ENCODE measurements around the gene LRRC3B. TPM values are rescaled to one million over a fixed set of nuclear protein-coding genes. Genes with fewer than 3 reads are reported as not detected.

The LRRC3B gene
- total and polyA plus RNA-seq, 4 donors: 0.02 to 0.37 TPM; not detected in 2

- no peak overlapping the region for H3K4me3 ChIP-seq
- no peak overlapping the region for H3K27ac ChIP-seq (ENCODE audit: low read depth in 1 of 2, low read length in 1 of 2)
- 65 to 74% methylated on average over 2 of the region's 2 CpGs for WGBS, 2 donors
- no peak overlapping the region for H3K9ac ChIP-seq (ENCODE audit: insufficient read depth in 1 of 2, low read length in 2 of 2)
- no peaks in the 10 kb centered on the region for H3K4me1 ChIP-seq (ENCODE audit: control insufficient read depth in 5 of 5, insufficient read depth in 5 of 5, low read length in 5 of 5)
- no peaks in the 10 kb centered on the region for H3K9me3 ChIP-seq (ENCODE audit: control insufficient read depth in 4 of 4, insufficient read depth in 3 of 4, low read length in 3 of 4)
- TF ChIP-seq CTCF (IDR thresholded peaks at IDR 0.05; ENCODE audit: control extremely low read depth, extremely low read depth): no peak
- no peaks in the 10 kb centered on the region for H3K36me3 ChIP-seq (ENCODE audit: control insufficient read depth in 4 of 4, insufficient read depth in 4 of 4, low read length in 4 of 4)
- ATAC-seq (ENCODE audit: insufficient read depth, low FRiP score) (no peak), DNase-seq (no peak)
- H3K27me3 ChIP-seq (ENCODE audit: control insufficient read depth in 3 of 3, insufficient read depth in 3 of 3, low read length in 2 of 3): no peaks in the 10 kb centered on the region
Observed at GRCh38 chr3:26699553-26699952, 77.0 kb downstream of the LRRC3B start.

DNA sequence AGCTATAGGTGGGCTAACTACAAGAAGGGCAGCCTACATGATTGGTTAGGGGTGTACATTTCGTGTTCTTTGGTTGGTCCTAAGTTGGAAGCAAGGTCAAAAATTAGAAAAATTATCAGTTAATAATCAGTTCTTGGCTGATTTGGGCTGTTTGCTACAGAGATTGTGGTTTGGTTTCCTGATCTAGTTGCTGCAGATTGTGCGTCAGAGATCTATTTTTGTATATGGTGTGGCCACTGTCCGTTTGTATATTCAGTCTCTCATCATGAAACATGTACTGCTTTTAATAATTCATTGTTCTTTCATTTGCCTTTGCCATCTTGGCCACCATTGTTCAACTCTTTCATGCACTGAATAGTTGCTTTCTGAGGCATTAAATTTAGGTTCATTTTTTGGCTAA lies 80.9 kb downstream of the LRRC3B start:
- H3K4me1 ChIP-seq (ENCODE audit: control insufficient read depth in 5 of 5, insufficient read depth in 5 of 5, low read length in 5 of 5): peaks cover 0 to 11% (median 0%) of the 10 kb centered on the region in 5 donors
- H3K9ac ChIP-seq (ENCODE audit: insufficient read depth in 1 of 2, low read length in 2 of 2): no peak overlapping the region
- no peaks in the 10 kb centered on the region for H3K36me3 ChIP-seq (ENCODE audit: control insufficient read depth in 4 of 4, insufficient read depth in 4 of 4, low read length in 4 of 4)
- no peak overlapping the region for H3K27ac ChIP-seq (ENCODE audit: low read depth in 1 of 2, low read length in 1 of 2)
- TF ChIP-seq CTCF (IDR thresholded peaks at IDR 0.05; ENCODE audit: control extremely low read depth, extremely low read depth): no peak
- WGBS, 2 donors: 62 to 74% methylated on average over 3 of the region's 3 CpGs
- H3K27me3 ChIP-seq (ENCODE audit: control insufficient read depth in 3 of 3, insufficient read depth in 3 of 3, low read length in 2 of 3): no peaks in the 10 kb centered on the region
- ATAC-seq (ENCODE audit: insufficient read depth, low FRiP score) (no peak), DNase-seq (no peak)
- no peaks in the 10 kb centered on the region for H3K9me3 ChIP-seq (ENCODE audit: control insufficient read depth in 4 of 4, insufficient read depth in 3 of 4, low read length in 3 of 4)
- no peak overlapping the region for H3K4me3 ChIP-seq

GRCh38 chr3:26704736-26705135 lies 82.2 kb downstream of the LRRC3B start:
- Histone ChIP-seq H3K27ac (ENCODE audit: low read depth in 1 of 2, low read length in 1 of 2) (no peak overlapping the region), H3K4me1 (ENCODE audit: control insufficient read depth in 5 of 5, insufficient read depth in 5 of 5, low read length in 5 of 5) (peaks cover 0 to 21% (median 0%) of the 10 kb centered on the region in 5 donors), H3K9me3 (ENCODE audit: control insufficient read depth in 4 of 4, insufficient read depth in 3 of 4, low read length in 3 of 4) (no peaks in the 10 kb centered on the region), H3K4me3 (no peak overlapping the region), H3K9ac (ENCODE audit: insufficient read depth in 1 of 2, low read length in 2 of 2) (no peak overlapping the region), H3K36me3 (ENCODE audit: control insufficient read depth in 4 of 4, insufficient read depth in 4 of 4, low read length in 4 of 4) (no peaks in the 10 kb centered on the region), H3K27me3 (ENCODE audit: control insufficient read depth in 3 of 3, insufficient read depth in 3 of 3, low read length in 2 of 3) (no peaks in the 10 kb centered on the region)
- no peak for DNase-seq
- WGBS, 2 donors: 84% methylated on average over 2 of the region's 2 CpGs
- no peak for ATAC-seq (ENCODE audit: insufficient read depth, low FRiP score)
- TF ChIP-seq CTCF (IDR thresholded peaks at IDR 0.05; ENCODE audit: control extremely low read depth, extremely low read depth): no peak

- H3K9ac ChIP-seq (ENCODE audit: insufficient read depth in 1 of 2, low read length in 2 of 2): no peak overlapping the region
- peaks cover 0 to 21% (median 0%) of the 10 kb centered on the region in 5 donors for H3K4me1 ChIP-seq (ENCODE audit: control insufficient read depth in 5 of 5, insufficient read depth in 5 of 5, low read length in 5 of 5)
- no peaks in the 10 kb centered on the region for H3K9me3 ChIP-seq (ENCODE audit: control insufficient read depth in 4 of 4, insufficient read depth in 3 of 4, low read length in 3 of 4)
- no peaks in the 10 kb centered on the region for H3K27me3 ChIP-seq (ENCODE audit: control insufficient read depth in 3 of 3, insufficient read depth in 3 of 3, low read length in 2 of 3)
- H3K4me3 ChIP-seq: no peak overlapping the region
- peak; percentile 14 to 94 (median 92) for DNase-seq
- ATAC-seq (ENCODE audit: insufficient read depth, low FRiP score): no peak
- 68 to 78% methylated on average over 1 of the region's 1 CpG for WGBS, 2 donors
- no peak overlapping the region for H3K27ac ChIP-seq (ENCODE audit: low read depth in 1 of 2, low read length in 1 of 2)
- no peak for TF ChIP-seq CTCF (IDR thresholded peaks at IDR 0.05; ENCODE audit: control extremely low read depth, extremely low read depth)
- H3K36me3 ChIP-seq (ENCODE audit: control insufficient read depth in 4 of 4, insufficient read depth in 4 of 4, low read length in 4 of 4): no peaks in the 10 kb centered on the region
Observed at GRCh38 chr3:26708501-26708900, 85.9 kb downstream of the LRRC3B start.

Data from lung (tissue), 12 donors.